Liver (tissue), 9 donors: ENCODE data around the gene NUB1. TPM values are rescaled to one million over a fixed set of nuclear protein-coding genes. Genes with fewer than 3 reads are reported as not detected.

Source experiments
- DNase-seq: peaks from one replicate; pipeline ENCODE4 v3.0.0-alpha.2; 2017; ENCODE audit warnings: low spot score
- H3K27ac ChIP-seq, 2 donors: one replicate each; pipeline ENCODE4 v1.7.0; 2013; ENCODE audit warnings: inconsistent platforms in 2 of 2, low read length in 2 of 2, control low read depth in 1 of 2, low read depth in 1 of 2, mild to moderate bottlenecking in 1 of 2
- H3K27me3 ChIP-seq, 4 donors: one replicate each; pipeline versions ENCODE4 v1.6.1 to v1.7.0; 2013; ENCODE audit warnings: low read length in 3 of 4, inconsistent platforms in 1 of 4, mild to moderate bottlenecking in 1 of 4, moderate library complexity in 1 of 4; ENCODE audit not compliant: control insufficient read depth in 4 of 4, insufficient read depth in 4 of 4
- H3K36me3 ChIP-seq, 4 donors: one replicate each; pipeline versions ENCODE4 v1.6.1 to v1.7.0; 2013; ENCODE audit warnings: low read length in 3 of 4, mild to moderate bottlenecking in 3 of 4, low read depth in 1 of 4, moderate library complexity in 1 of 4; ENCODE audit not compliant: control insufficient read depth in 4 of 4, insufficient read depth in 3 of 4
- H3K4me1 ChIP-seq, 4 donors: one replicate each; pipeline versions ENCODE4 v1.6.1 to v1.7.0; 2013; ENCODE audit warnings: low read length in 3 of 4, mild to moderate bottlenecking in 3 of 4, moderate library complexity in 1 of 4; ENCODE audit not compliant: control insufficient read depth in 4 of 4, insufficient read depth in 4 of 4
- H3K4me3 ChIP-seq, 3 donors: one replicate each; pipeline versions ENCODE4 v1.6.1 to v1.7.0; 2013; ENCODE audit warnings: low read length in 3 of 3, control low read depth in 1 of 3, low read depth in 1 of 3, mild to moderate bottlenecking in 1 of 3
- H3K9ac ChIP-seq, 2 donors: one replicate each; pipeline ENCODE4 v1.7.0; 2013; ENCODE audit warnings: low read length in 2 of 2, mild to moderate bottlenecking in 2 of 2, moderate library complexity in 2 of 2, control low read depth in 1 of 2, low read depth in 1 of 2
- H3K9me3 ChIP-seq, 4 donors: one replicate each; pipeline versions ENCODE4 v1.6.1 to v1.7.0; 2013; ENCODE audit warnings: low read length in 3 of 4; ENCODE audit not compliant: control insufficient read depth in 4 of 4
- EGR1 ChIP-seq, 2 donors: IDR thresholded peaks; 2 replicates each; pipeline ENCODE4 v1.6.1; 2016 to 2018; ENCODE audit warnings: antibody characterized with exemption in 2 of 2, low read depth in 2 of 2
- FOXA1 ChIP-seq: IDR thresholded peaks from 2 replicates; pipeline ENCODE4 v1.6.1; 2016; ENCODE audit warnings: antibody characterized with exemption
- FOXA2 ChIP-seq: IDR thresholded peaks from 2 replicates; pipeline ENCODE4 v1.6.1; 2016; ENCODE audit warnings: antibody characterized with exemption
- GABPA ChIP-seq, 2 donors: IDR thresholded peaks in 1 of 2; conservative IDR thresholded peaks in 1 of 2; 2 replicates each; pipeline ENCODE4 v1.6.1; 2016; ENCODE audit warnings: antibody characterized with exemption in 2 of 2, mild to moderate bottlenecking in 1 of 2, moderate library complexity in 1 of 2
- HNF4A ChIP-seq, 2 donors: conservative IDR thresholded peaks; 2 replicates each; pipeline ENCODE4 v1.6.1; 2016; ENCODE audit warnings: antibody characterized with exemption in 2 of 2, mild to moderate bottlenecking in 2 of 2
- HNF4G ChIP-seq: IDR thresholded peaks from 2 replicates; pipeline ENCODE4 v1.6.1; 2016; ENCODE audit warnings: antibody characterized with exemption
- JUND ChIP-seq, 2 donors: IDR thresholded peaks; 2 replicates each; pipeline ENCODE4 v1.6.1; 2016; ENCODE audit warnings: antibody characterized with exemption in 2 of 2
- NR2F2 ChIP-seq: IDR thresholded peaks from 2 replicates; pipeline ENCODE4 v1.6.1; 2016; ENCODE audit warnings: antibody characterized with exemption
- RAD21 ChIP-seq, 2 donors: IDR thresholded peaks; 2 replicates each; pipeline ENCODE4 v1.6.1; 2016; ENCODE audit warnings: antibody characterized with exemption in 2 of 2, mild to moderate bottlenecking in 2 of 2
- RXRA ChIP-seq, 2 donors: IDR thresholded peaks; 2 replicates each; pipeline ENCODE4 v1.6.1; 2017 to 2018; ENCODE audit warnings: antibody characterized with exemption in 2 of 2, mild to moderate bottlenecking in 1 of 2
- SP1 ChIP-seq: IDR thresholded peaks from 2 replicates; pipeline ENCODE4 v1.6.1; 2018; ENCODE audit warnings: antibody characterized with exemption, mild to moderate bottlenecking
- TAF1 ChIP-seq: conservative IDR thresholded peaks from 2 replicates; pipeline ENCODE4 v1.6.1; 2016; ENCODE audit warnings: antibody characterized with exemption, mild to moderate bottlenecking
- YY1 ChIP-seq: IDR thresholded peaks from 2 replicates; pipeline ENCODE4 v1.6.1; 2016; ENCODE audit warnings: antibody characterized with exemption, mild to moderate bottlenecking
- WGBS: extraction: QIAGEN DNeasy Blood & Tissue Kit; methylation state at CpG from one replicate; pipeline ENCODE4 v1.1.7; 2013; 5-methylcytosine and 5-hydroxymethylcytosine counted together
- polyA plus RNA-seq, 2 donors: library from polyadenylated mRNA; stranded (reverse) in 1 of 2; unstranded in 1 of 2; fragments of 200-250 nt in 1 of 2; fragments of >200 nt in 1 of 2; fragmentation: Nextera tagmentation in 1 of 2; extraction: Ambion mirVana in 1 of 2; gene quantifications; one replicate each; pipeline versions ENCODE4 v1.2.1 to v1.2.3, GENCODE V29; 2013 to 2015
- total RNA-seq, 2 donors: library from RNA; depleted of rRNA; stranded (reverse); fragments of >200 nt; gene quantifications; one replicate each; pipeline ENCODE4 v1.2.3, GENCODE V29; 2014
- TF ChIP-seq, protein P1 (sequence below): IDR thresholded peaks from 2 replicates; pipeline ENCODE4 v1.6.1; 2016; ENCODE audit warnings: antibody characterized with exemption
- TF ChIP-seq, protein P2 (sequence below): IDR thresholded peaks from 2 replicates; pipeline ENCODE4 v1.6.1; 2016; ENCODE audit warnings: antibody characterized with exemption, mild to moderate bottlenecking
- TF ChIP-seq, protein P3 (sequence below): IDR thresholded peaks from 2 replicates; pipeline ENCODE4 v1.6.1; 2016; ENCODE audit warnings: antibody characterized with exemption
- TF ChIP-seq, protein P4 (sequence below): fragments of 150-350 bp; IDR thresholded peaks from 2 replicates; pipeline ENCODE4 v1.5.1; 2017; ENCODE audit warnings: improper control_type of control experiment, low read depth, low read length; ENCODE audit not compliant: missing input control
- TF ChIP-seq, protein P5 (sequence below): IDR thresholded peaks from 2 replicates; pipeline ENCODE4 v1.6.1; 2016; ENCODE audit warnings: antibody characterized with exemption
- donor health status: healthy.
- donor health status: healthy.
- donor health status: healthy.
- donor health status: healthy.
- donor health status: healthy.

Gene NUB1
- total and polyA plus RNA-seq, 4 donors = 14.0 to 27.9 (median 18.8) TPM

DNA sequence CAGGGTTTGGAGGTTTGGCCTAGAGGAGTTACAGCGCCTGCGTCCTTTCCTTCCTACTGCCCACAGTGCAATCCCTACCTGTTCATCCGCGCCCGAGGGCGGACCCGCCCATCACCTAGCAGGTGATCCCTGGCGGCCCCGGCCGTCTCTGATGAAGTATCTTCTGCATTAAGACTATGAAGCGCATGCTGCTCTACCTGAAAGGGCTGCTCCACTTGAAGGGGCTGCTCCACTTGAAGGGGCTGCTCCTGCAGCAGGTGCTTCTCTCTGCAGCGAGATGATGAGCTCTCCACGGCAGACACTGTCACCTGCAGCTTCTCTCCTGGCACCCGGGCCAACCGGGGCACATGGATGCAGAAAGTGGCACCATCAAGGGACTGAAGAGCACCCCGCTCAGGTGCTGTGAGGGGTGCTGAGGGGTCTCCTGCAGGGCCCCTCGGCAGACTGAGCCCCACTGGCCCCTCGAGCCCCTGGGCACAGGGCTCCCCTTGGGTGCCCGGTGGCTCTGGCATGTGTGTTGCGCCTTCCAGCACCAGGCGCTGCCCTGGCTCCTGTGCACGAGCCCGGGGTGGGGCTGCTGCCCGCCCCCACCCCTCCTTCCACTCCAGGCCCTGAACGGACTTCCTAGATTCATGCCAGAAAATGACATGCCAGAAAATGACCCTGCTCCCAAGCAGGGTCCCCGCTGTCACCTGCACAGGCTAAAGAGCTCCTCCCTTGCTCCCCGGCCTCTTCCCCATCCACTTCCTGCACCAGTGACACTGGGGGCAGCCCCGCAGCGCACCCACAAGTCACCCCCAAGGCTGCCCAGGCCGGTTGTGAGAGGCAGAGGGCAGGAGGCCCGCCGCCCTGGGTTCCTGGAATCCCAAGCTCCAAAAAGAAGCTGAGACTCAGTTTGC is 38.8 kb downstream of the NUB1 start:
- DNase-seq = no peak
- 87% methylated on average over 32 of the region's 32 CpGs for WGBS
- peaks cover 3 to 31% (median 16%) of the 10 kb centered on the region in 4 donors for H3K36me3 ChIP-seq
- H3K27ac ChIP-seq = no peak overlapping the region
- TF ChIP-seq HNF4A (conservative IDR thresholded peaks at IDR 0.05) (no peak), RXRA (IDR thresholded peaks at IDR 0.05) (no peak), NR2F2 (no peak), EGR1 (IDR thresholded peaks at IDR 0.05; ENCODE audit: low read depth in 2 of 2) (no peak), FOXA2 (no peak)
- TF ChIP-seq, protein P1, sequence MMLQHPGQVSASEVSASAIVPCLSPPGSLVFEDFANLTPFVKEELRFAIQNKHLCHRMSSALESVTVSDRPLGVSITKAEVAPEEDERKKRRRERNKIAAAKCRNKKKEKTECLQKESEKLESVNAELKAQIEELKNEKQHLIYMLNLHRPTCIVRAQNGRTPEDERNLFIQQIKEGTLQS = no peak
- TF ChIP-seq, protein P2, sequence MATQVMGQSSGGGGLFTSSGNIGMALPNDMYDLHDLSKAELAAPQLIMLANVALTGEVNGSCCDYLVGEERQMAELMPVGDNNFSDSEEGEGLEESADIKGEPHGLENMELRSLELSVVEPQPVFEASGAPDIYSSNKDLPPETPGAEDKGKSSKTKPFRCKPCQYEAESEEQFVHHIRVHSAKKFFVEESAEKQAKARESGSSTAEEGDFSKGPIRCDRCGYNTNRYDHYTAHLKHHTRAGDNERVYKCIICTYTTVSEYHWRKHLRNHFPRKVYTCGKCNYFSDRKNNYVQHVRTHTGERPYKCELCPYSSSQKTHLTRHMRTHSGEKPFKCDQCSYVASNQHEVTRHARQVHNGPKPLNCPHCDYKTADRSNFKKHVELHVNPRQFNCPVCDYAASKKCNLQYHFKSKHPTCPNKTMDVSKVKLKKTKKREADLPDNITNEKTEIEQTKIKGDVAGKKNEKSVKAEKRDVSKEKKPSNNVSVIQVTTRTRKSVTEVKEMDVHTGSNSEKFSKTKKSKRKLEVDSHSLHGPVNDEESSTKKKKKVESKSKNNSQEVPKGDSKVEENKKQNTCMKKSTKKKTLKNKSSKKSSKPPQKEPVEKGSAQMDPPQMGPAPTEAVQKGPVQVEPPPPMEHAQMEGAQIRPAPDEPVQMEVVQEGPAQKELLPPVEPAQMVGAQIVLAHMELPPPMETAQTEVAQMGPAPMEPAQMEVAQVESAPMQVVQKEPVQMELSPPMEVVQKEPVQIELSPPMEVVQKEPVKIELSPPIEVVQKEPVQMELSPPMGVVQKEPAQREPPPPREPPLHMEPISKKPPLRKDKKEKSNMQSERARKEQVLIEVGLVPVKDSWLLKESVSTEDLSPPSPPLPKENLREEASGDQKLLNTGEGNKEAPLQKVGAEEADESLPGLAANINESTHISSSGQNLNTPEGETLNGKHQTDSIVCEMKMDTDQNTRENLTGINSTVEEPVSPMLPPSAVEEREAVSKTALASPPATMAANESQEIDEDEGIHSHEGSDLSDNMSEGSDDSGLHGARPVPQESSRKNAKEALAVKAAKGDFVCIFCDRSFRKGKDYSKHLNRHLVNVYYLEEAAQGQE = no peak
- H3K9ac ChIP-seq = no peak overlapping the region
- H3K27me3 ChIP-seq = peaks cover 0 to 5% (median 0%) of the 10 kb centered on the region in 4 donors
- no peak overlapping the region for H3K4me3 ChIP-seq
- no peaks in the 10 kb centered on the region for H3K9me3 ChIP-seq
- peaks cover 2 to 12% (median 6%) of the 10 kb centered on the region in 4 donors for H3K4me1 ChIP-seq

DNA sequence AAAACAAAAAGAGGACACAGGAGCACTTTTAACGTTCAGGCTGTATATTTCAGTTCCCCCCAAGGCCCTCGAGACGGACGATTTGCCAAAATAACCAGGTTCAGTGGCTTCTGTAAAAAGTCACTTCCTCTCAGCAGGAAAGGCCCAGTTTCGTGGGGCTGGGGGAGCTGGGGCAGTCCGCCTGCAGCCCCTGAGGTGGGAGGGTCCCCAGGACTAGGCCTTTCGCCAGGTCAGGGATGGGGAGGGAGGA is 39.4 kb downstream of the NUB1 start:
- no peaks in the 10 kb centered on the region for H3K9me3 ChIP-seq
- no peak for DNase-seq
- TF ChIP-seq, protein P3, sequence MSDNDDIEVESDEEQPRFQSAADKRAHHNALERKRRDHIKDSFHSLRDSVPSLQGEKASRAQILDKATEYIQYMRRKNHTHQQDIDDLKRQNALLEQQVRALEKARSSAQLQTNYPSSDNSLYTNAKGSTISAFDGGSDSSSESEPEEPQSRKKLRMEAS = no peak
- TF ChIP-seq EGR1 (IDR thresholded peaks at IDR 0.05; ENCODE audit: low read depth in 2 of 2) = no peak
- no peak for TF ChIP-seq SP1
- no peak for TF ChIP-seq YY1
- TF ChIP-seq FOXA1 = no peak
- TF ChIP-seq RXRA (IDR thresholded peaks at IDR 0.05) = no peak
- no peak for TF ChIP-seq TAF1
- no peak for TF ChIP-seq HNF4G
- TF ChIP-seq RAD21 (IDR thresholded peaks at IDR 0.05) = no peak
- TF ChIP-seq JUND (IDR thresholded peaks at IDR 0.05) = no peak
- TF ChIP-seq HNF4A (conservative IDR thresholded peaks at IDR 0.05) = no peak
- TF ChIP-seq, protein P2 = no peak
- TF ChIP-seq, protein P4, sequence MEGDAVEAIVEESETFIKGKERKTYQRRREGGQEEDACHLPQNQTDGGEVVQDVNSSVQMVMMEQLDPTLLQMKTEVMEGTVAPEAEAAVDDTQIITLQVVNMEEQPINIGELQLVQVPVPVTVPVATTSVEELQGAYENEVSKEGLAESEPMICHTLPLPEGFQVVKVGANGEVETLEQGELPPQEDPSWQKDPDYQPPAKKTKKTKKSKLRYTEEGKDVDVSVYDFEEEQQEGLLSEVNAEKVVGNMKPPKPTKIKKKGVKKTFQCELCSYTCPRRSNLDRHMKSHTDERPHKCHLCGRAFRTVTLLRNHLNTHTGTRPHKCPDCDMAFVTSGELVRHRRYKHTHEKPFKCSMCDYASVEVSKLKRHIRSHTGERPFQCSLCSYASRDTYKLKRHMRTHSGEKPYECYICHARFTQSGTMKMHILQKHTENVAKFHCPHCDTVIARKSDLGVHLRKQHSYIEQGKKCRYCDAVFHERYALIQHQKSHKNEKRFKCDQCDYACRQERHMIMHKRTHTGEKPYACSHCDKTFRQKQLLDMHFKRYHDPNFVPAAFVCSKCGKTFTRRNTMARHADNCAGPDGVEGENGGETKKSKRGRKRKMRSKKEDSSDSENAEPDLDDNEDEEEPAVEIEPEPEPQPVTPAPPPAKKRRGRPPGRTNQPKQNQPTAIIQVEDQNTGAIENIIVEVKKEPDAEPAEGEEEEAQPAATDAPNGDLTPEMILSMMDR = no peak
- TF ChIP-seq GABPA (IDR thresholded peaks at IDR 0.05 in 1 of 2, conservative IDR thresholded peaks at IDR 0.05 in 1 of 2) = no peak
- TF ChIP-seq, protein P5, sequence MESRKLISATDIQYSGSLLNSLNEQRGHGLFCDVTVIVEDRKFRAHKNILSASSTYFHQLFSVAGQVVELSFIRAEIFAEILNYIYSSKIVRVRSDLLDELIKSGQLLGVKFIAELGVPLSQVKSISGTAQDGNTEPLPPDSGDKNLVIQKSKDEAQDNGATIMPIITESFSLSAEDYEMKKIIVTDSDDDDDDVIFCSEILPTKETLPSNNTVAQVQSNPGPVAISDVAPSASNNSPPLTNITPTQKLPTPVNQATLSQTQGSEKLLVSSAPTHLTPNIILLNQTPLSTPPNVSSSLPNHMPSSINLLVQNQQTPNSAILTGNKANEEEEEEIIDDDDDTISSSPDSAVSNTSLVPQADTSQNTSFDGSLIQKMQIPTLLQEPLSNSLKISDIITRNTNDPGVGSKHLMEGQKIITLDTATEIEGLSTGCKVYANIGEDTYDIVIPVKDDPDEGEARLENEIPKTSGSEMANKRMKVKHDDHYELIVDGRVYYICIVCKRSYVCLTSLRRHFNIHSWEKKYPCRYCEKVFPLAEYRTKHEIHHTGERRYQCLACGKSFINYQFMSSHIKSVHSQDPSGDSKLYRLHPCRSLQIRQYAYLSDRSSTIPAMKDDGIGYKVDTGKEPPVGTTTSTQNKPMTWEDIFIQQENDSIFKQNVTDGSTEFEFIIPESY = no peak
- H3K27ac ChIP-seq = no peak overlapping the region
- H3K4me3 ChIP-seq = no peak overlapping the region
- peaks cover 0 to 5% (median 0%) of the 10 kb centered on the region in 4 donors for H3K27me3 ChIP-seq
- WGBS = 45% methylated on average over 7 of the region's 7 CpGs
- H3K4me1 ChIP-seq = peaks cover 2 to 12% (median 6%) of the 10 kb centered on the region in 4 donors
- peaks cover 3 to 26% (median 14%) of the 10 kb centered on the region in 4 donors for H3K36me3 ChIP-seq
- no peak overlapping the region for H3K9ac ChIP-seq
